Suprapubic skin (tissue), 4 donors: ENCODE results near the gene MAST3. TPM values are rescaled to one million over a fixed set of nuclear protein-coding genes. Genes with fewer than 3 reads are reported as not detected.

Source experiments
- DNase-seq, 2 donors: peaks; one replicate each; pipeline ENCODE4 v3.0.0-alpha.2; 2019; ENCODE audit warnings: low spot score in 2 of 2
- H3K27ac ChIP-seq: fragments of 200-600 bp; sonication (generic); one replicate; pipeline ENCODE4 v1.5.1; 2019
- H3K27me3 ChIP-seq: fragments of 200-600 bp; sonication (generic); one replicate; pipeline ENCODE4 v1.5.1; 2019
- H3K36me3 ChIP-seq: fragments of 200-600 bp; sonication (generic); one replicate; pipeline ENCODE4 v1.5.1; 2019
- H3K4me1 ChIP-seq: fragments of 200-600 bp; sonication (generic); one replicate; pipeline ENCODE4 v1.5.1; 2019
- H3K4me3 ChIP-seq: fragments of 200-600 bp; sonication (generic); one replicate; pipeline ENCODE4 v1.5.1; 2019; ENCODE audit warnings: mild to moderate bottlenecking
- H3K9me3 ChIP-seq: fragments of 200-600 bp; sonication (generic); one replicate; pipeline ENCODE4 v1.5.1; 2019
- EP300 ChIP-seq: sonication (generic); formaldehyde crosslinking; IDR thresholded peaks from one replicate; pipeline ENCODE4 v1.6.1; 2017; ENCODE audit warnings: antibody characterized with exemption
- POLR2A ChIP-seq, 2 donors: fragments of 450-650 bp; IDR thresholded peaks; one replicate each; pipeline ENCODE4 v1.6.1; 2017; ENCODE audit warnings: antibody characterized with exemption in 2 of 2, mild to moderate bottlenecking in 2 of 2, moderate library complexity in 2 of 2
- POLR2AphosphoS5 ChIP-seq, 3 donors: sonication (generic); formaldehyde crosslinking; IDR thresholded peaks; one replicate each; pipeline ENCODE4 v1.6.1; 2017; ENCODE audit warnings: antibody characterized with exemption in 3 of 3
- WGBS: methylation state at CpG from one replicate; pipeline ENCODE4 v1.1.5; 2018; 5-methylcytosine and 5-hydroxymethylcytosine counted together
- total RNA-seq, 4 donors: library from RNA; depleted of rRNA; stranded (reverse); fragments of >200 nt; gene quantifications; one replicate each; pipeline ENCODE4 v1.1.0, GENCODE V29; 2016
- TF ChIP-seq, protein P1 (sequence below), 2 donors: fragments of 200-600 bp in 1 of 2; fragments of 450-650 bp in 1 of 2; sonication (generic) in 1 of 2; IDR thresholded peaks; one replicate each; pipeline ENCODE4 v1.5.1; 2016 to 2019; ENCODE audit warnings: antibody characterized with exemption in 2 of 2, mild to moderate bottlenecking in 1 of 2, moderate library complexity in 1 of 2

The MAST3 gene
- total RNA-seq, 4 donors from 2014 or later: 13.4 to 29.7 (median 20.0) TPM

- no peak overlapping the region for H3K27ac ChIP-seq
- no peak for TF ChIP-seq POLR2AphosphoS5 (IDR thresholded peaks at IDR 0.05)
- TF ChIP-seq POLR2A (IDR thresholded peaks at IDR 0.05): no peak
- TF ChIP-seq EP300: no peak
- TF ChIP-seq, protein P1, sequence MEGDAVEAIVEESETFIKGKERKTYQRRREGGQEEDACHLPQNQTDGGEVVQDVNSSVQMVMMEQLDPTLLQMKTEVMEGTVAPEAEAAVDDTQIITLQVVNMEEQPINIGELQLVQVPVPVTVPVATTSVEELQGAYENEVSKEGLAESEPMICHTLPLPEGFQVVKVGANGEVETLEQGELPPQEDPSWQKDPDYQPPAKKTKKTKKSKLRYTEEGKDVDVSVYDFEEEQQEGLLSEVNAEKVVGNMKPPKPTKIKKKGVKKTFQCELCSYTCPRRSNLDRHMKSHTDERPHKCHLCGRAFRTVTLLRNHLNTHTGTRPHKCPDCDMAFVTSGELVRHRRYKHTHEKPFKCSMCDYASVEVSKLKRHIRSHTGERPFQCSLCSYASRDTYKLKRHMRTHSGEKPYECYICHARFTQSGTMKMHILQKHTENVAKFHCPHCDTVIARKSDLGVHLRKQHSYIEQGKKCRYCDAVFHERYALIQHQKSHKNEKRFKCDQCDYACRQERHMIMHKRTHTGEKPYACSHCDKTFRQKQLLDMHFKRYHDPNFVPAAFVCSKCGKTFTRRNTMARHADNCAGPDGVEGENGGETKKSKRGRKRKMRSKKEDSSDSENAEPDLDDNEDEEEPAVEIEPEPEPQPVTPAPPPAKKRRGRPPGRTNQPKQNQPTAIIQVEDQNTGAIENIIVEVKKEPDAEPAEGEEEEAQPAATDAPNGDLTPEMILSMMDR (IDR thresholded peaks at IDR 0.05): no peak
- WGBS: 93% methylated on average over 4 of the region's 5 CpGs
- H3K4me3 ChIP-seq: no peak overlapping the region
- H3K4me1 ChIP-seq: peaks cover 34% of the 10 kb centered on the region
- no peak for DNase-seq
- no peaks in the 10 kb centered on the region for H3K27me3 ChIP-seq
- H3K36me3 ChIP-seq: peaks cover 18% of the 10 kb centered on the region
- no peaks in the 10 kb centered on the region for H3K9me3 ChIP-seq
Observed at GRCh38 chr19:18121166-18121565, 23.6 kb downstream of the MAST3 start.

DNA sequence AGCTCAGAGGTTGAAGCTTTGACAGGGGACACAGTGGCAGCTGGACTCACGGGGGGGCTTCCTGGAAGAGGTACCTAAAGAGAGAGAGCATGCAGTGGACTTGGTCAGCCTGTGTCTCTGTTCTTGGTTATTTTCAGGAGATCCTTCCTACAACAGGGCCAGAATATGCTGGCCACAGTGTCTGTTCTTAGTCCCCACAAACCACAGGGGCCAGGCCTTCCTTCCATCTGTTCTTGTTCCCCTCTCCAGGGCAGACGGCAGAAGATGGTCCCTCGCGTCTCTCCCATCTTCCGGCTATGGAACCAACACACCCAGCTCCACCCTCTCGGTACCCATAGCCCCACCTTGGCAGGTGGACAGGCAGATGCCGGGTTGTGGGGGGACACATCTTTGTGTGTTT is 24.8 kb downstream of the MAST3 start:
- Histone ChIP-seq H3K4me3 (no peak overlapping the region), H3K9me3 (no peaks in the 10 kb centered on the region), H3K36me3 (peaks cover 18% of the 10 kb centered on the region), H3K27ac (no peak overlapping the region), H3K4me1 (peaks cover 28% of the 10 kb centered on the region), H3K27me3 (no peaks in the 10 kb centered on the region)
- 88% methylated on average over 6 of the region's 7 CpGs for WGBS
- DNase-seq: no peak
- TF ChIP-seq POLR2A (IDR thresholded peaks at IDR 0.05): no peak

GRCh38 chr19:18122860-18123795 is 25.6 kb downstream of the MAST3 start:
- Histone ChIP-seq H3K36me3 (peaks cover 23% of the 10 kb centered on the region), H3K9me3 (no peaks in the 10 kb centered on the region), H3K4me1 (peaks cover 21% of the 10 kb centered on the region), H3K4me3 (no peak overlapping the region), H3K27ac (no peak overlapping the region), H3K27me3 (no peaks in the 10 kb centered on the region)
- DNase-seq: no peak
- 83% methylated on average over 27 of the region's 27 CpGs for WGBS
- TF ChIP-seq POLR2A (IDR thresholded peaks at IDR 0.05) (no peak), EP300 (no peak), POLR2AphosphoS5 (IDR thresholded peaks at IDR 0.05) (no peak)
- TF ChIP-seq, protein P1 (IDR thresholded peaks at IDR 0.05): no peak

- no peak overlapping the region for H3K27ac ChIP-seq
- no peaks in the 10 kb centered on the region for H3K9me3 ChIP-seq
- no peak for DNase-seq
- H3K36me3 ChIP-seq: peaks cover 30% of the 10 kb centered on the region
- peaks cover 14% of the 10 kb centered on the region for H3K4me1 ChIP-seq
- H3K27me3 ChIP-seq: no peaks in the 10 kb centered on the region
- no peak overlapping the region for H3K4me3 ChIP-seq
- 87% methylated on average over 22 of the region's 26 CpGs for WGBS
- TF ChIP-seq POLR2AphosphoS5 (IDR thresholded peaks at IDR 0.05): no peak
- TF ChIP-seq EP300: no peak
- no peak for TF ChIP-seq POLR2A (IDR thresholded peaks at IDR 0.05)
- TF ChIP-seq, protein P1 (IDR thresholded peaks at IDR 0.05): no peak
Observed at GRCh38 chr19:18123819-18124218, 26.2 kb downstream of the MAST3 start.

GRCh38 chr19:18126097-18126496 is 28.5 kb downstream of the MAST3 start:
- Histone ChIP-seq H3K27me3 (no peaks in the 10 kb centered on the region), H3K9me3 (no peaks in the 10 kb centered on the region), H3K36me3 (peaks cover 46% of the 10 kb centered on the region), H3K4me3 (no peak overlapping the region), H3K27ac (no peak overlapping the region), H3K4me1 (no peaks in the 10 kb centered on the region)
- DNase-seq: no peak
- no peak for TF ChIP-seq POLR2AphosphoS5 (IDR thresholded peaks at IDR 0.05)
- 91% methylated on average over 2 of the region's 2 CpGs for WGBS

GRCh38 chr19:18128044-18128443 is 30.5 kb downstream of the MAST3 start:
- peaks cover 60% of the 10 kb centered on the region for H3K36me3 ChIP-seq
- 90% methylated on average over 2 of the region's 3 CpGs for WGBS
- TF ChIP-seq, protein P1 (IDR thresholded peaks at IDR 0.05): no peak
- TF ChIP-seq POLR2AphosphoS5 (IDR thresholded peaks at IDR 0.05) (no peak), POLR2A (IDR thresholded peaks at IDR 0.05) (no peak), EP300 (no peak)

More at GRCh38 chr19:18128044-18128443, 30.5 kb downstream of the MAST3 start:
- DNase-seq: no peak
- Histone ChIP-seq H3K4me3 (no peak overlapping the region), H3K4me1 (no peaks in the 10 kb centered on the region), H3K9me3 (no peaks in the 10 kb centered on the region), H3K27ac (no peak overlapping the region), H3K27me3 (no peaks in the 10 kb centered on the region)
